Measurements from ENCODE around the gene XG. TPM values are rescaled to one million over a fixed set of nuclear protein-coding genes. Genes with fewer than 3 reads are reported as not detected.

XG gene
- total RNA-seq, 1 donor from 2014 or later = not detected

- ChIA-PET CTCF (no interaction called here), POLR2A (no interaction called here)
- H3K27ac Mint-ChIP-seq = no peak overlapping the region
- H3K4me3 Mint-ChIP-seq = no peak overlapping the region
- TF ChIP-seq CTCF (IDR thresholded peaks at IDR 0.05) = no peak
- no peaks in the 10 kb centered on the region for H3K9me3 Mint-ChIP-seq
- H3K36me3 Mint-ChIP-seq (ENCODE audit: low read depth) = peaks cover 41% of the 10 kb centered on the region
- no peak for ATAC-seq (ENCODE audit: low read depth)
- intact Hi-C loops (cut with micrococcal nuclease) = no loop called here
- peaks cover 38% of the 10 kb centered on the region for H3K4me1 Mint-ChIP-seq
- H3K27me3 Mint-ChIP-seq = no peaks in the 10 kb centered on the region
- no peak for DNase-seq
Measured at GRCh38 chrX:2712890-2713840, 38.7 kb upstream of the XG start.

GRCh38 chrX:2714551-2714950 is 37.3 kb upstream of the XG start:
- CTCF ChIA-PET = no interaction called here
- POLR2A ChIA-PET = no interaction called here
- ATAC-seq (ENCODE audit: low read depth) = no peak
- no peaks in the 10 kb centered on the region for H3K27me3 Mint-ChIP-seq
- no peak overlapping the region for H3K27ac Mint-ChIP-seq
- peaks cover 24% of the 10 kb centered on the region for H3K4me1 Mint-ChIP-seq
- H3K36me3 Mint-ChIP-seq (ENCODE audit: low read depth) = peaks cover 55% of the 10 kb centered on the region
- H3K4me3 Mint-ChIP-seq = no peak overlapping the region
- no peaks in the 10 kb centered on the region for H3K9me3 Mint-ChIP-seq
- TF ChIP-seq CTCF (IDR thresholded peaks at IDR 0.05) = no peak
- intact Hi-C loops (cut with micrococcal nuclease) = no loop called here
- DNase-seq = no peak

- H3K4me3 Mint-ChIP-seq = no peak overlapping the region
- H3K27ac Mint-ChIP-seq = no peak overlapping the region
- no peaks in the 10 kb centered on the region for H3K9me3 Mint-ChIP-seq
- ATAC-seq (ENCODE audit: low read depth) (no peak), DNase-seq (no peak)
- POLR2A ChIA-PET = no interaction called here
- H3K4me1 Mint-ChIP-seq = peaks cover 18% of the 10 kb centered on the region
- intact Hi-C loops (cut with micrococcal nuclease) = no loop called here
- peaks cover 61% of the 10 kb centered on the region for H3K36me3 Mint-ChIP-seq (ENCODE audit: low read depth)
- CTCF ChIA-PET = no interaction called here
- H3K27me3 Mint-ChIP-seq = no peaks in the 10 kb centered on the region
- TF ChIP-seq CTCF (IDR thresholded peaks at IDR 0.05) = no peak
Measured at GRCh38 chrX:2715066-2715600, 36.7 kb upstream of the XG start.

- ChIA-PET POLR2A (no interaction called here), CTCF (no interaction called here)
- H3K9me3 Mint-ChIP-seq = no peaks in the 10 kb centered on the region
- no peak for TF ChIP-seq CTCF (IDR thresholded peaks at IDR 0.05)
- no peaks in the 10 kb centered on the region for H3K27me3 Mint-ChIP-seq
- intact Hi-C loops (cut with micrococcal nuclease) = no loop called here
- DNase-seq (no peak), ATAC-seq (ENCODE audit: low read depth) (no peak)
- H3K4me3 Mint-ChIP-seq = no peak overlapping the region
- H3K27ac Mint-ChIP-seq = no peak overlapping the region
- peaks cover 9% of the 10 kb centered on the region for H3K4me1 Mint-ChIP-seq
- H3K36me3 Mint-ChIP-seq (ENCODE audit: low read depth) = peaks cover 68% of the 10 kb centered on the region
Measured at GRCh38 chrX:2717312-2717711, 34.5 kb upstream of the XG start.

- H3K4me3 Mint-ChIP-seq = no peak overlapping the region
- H3K9me3 Mint-ChIP-seq = no peaks in the 10 kb centered on the region
- H3K27ac Mint-ChIP-seq = no peak overlapping the region
- DNase-seq (no peak), ATAC-seq (ENCODE audit: low read depth) (no peak)
- TF ChIP-seq CTCF (IDR thresholded peaks at IDR 0.05) = no peak
- intact Hi-C loops (cut with micrococcal nuclease) = no loop called here
- CTCF ChIA-PET = no interaction called here
- peaks cover 9% of the 10 kb centered on the region for H3K4me1 Mint-ChIP-seq
- H3K27me3 Mint-ChIP-seq = no peaks in the 10 kb centered on the region
- H3K36me3 Mint-ChIP-seq (ENCODE audit: low read depth) = peaks cover 81% of the 10 kb centered on the region
- POLR2A ChIA-PET = no interaction called here
Measured at GRCh38 chrX:2718821-2719220, 33.0 kb upstream of the XG start.

All from activated B cell treated with CpG ODN at 0.5 μM for 24 hours (primary cell).